SK-N-SH (cell line): ENCODE data around the gene RNF166. TPM values are rescaled to one million over a fixed set of nuclear protein-coding genes. Genes with fewer than 3 reads are reported as not detected.

Experiments
- CTCF ChIA-PET: fragments of 300-600, 350-600 bp; formaldehyde crosslinking; extraction: SDS; loops from one replicate; lab custom pipeline; 2021; lab: Yijun Ruan, JAX
- POLR2A ChIA-PET: fragments of 350-600 bp; sonication (Branson Sonifier 250); formaldehyde crosslinking; extraction: SDS; loops from one replicate; lab custom pipeline; 2020; ENCODE audit warnings: antibody characterized with exemption, inconsistent platforms; lab: Yijun Ruan, JAX
- DNase-seq: peaks from one replicate; pipeline ENCODE4 v3.0.0; 2012
- H2AFZ ChIP-seq: fragments of 200-600 bp; sonication (generic); 2 replicates; pipeline ENCODE4 v1.8.1; 2016; ENCODE audit warnings: antibody characterized with exemption, mild to moderate bottlenecking, low read depth
- H3F3A ChIP-seq: fragments of 200-600 bp; sonication (generic); replicated peaks from 2 replicates; pipeline ENCODE3; 2016; ENCODE audit warnings: antibody characterized with exemption, mild to moderate bottlenecking; ENCODE audit not compliant: insufficient read depth
- H3K27ac ChIP-seq, 2 experiments: fragments of 200-500 bp in 1 of 2; fragments of 200-600 bp in 1 of 2; sonication (Bioruptor generic) in 1 of 2; sonication (generic), shearing (Covaris generic) in 1 of 2; 2 replicates each; pipeline versions ENCODE4 v1.5.1 to v1.6.1; 2014 to 2016; ENCODE audit warnings: low read depth in 2 of 2, inconsistent platforms in 1 of 2, low read length in 1 of 2, mild to moderate bottlenecking in 1 of 2, mixed read lengths in 1 of 2
- H3K27me3 ChIP-seq: fragments of 200-600 bp; sonication (generic), shearing (Covaris generic); 2 replicates; pipeline ENCODE4 v1.6.1; 2016; ENCODE audit warnings: mixed run types; ENCODE audit not compliant: insufficient read depth
- H3K36me3 ChIP-seq, 2 experiments: fragments of 200-500 bp in 1 of 2; fragments of 200-600 bp in 1 of 2; sonication (Bioruptor generic) in 1 of 2; sonication (generic) in 1 of 2; replicated peaks in 1 of 2; 2 replicates each; pipeline versions ENCODE3 to v1.5.1; 2014 to 2016; ENCODE audit warnings: low read length in 1 of 2, mild to moderate bottlenecking in 1 of 2; ENCODE audit not compliant: insufficient read depth in 2 of 2, control insufficient read depth in 1 of 2
- H3K4me1 ChIP-seq, 2 experiments: fragments of 200-500 bp in 1 of 2; fragments of 200-600 bp in 1 of 2; sonication (Bioruptor generic) in 1 of 2; sonication (generic), shearing (Covaris generic) in 1 of 2; 2 replicates each; pipeline versions ENCODE4 v1.5.1 to v1.6.1; 2014 to 2016; ENCODE audit warnings: low read depth in 1 of 2, low read length in 1 of 2, mixed run types in 1 of 2; ENCODE audit not compliant: insufficient read depth in 2 of 2, control insufficient read depth in 1 of 2
- H3K4me2 ChIP-seq: fragments of 200-600 bp; sonication (generic), shearing (Covaris generic); 2 replicates; pipeline ENCODE4 v1.6.1; 2017; ENCODE audit warnings: mixed run types
- H3K4me3 ChIP-seq, 2 experiments: fragments of 200-500 bp in 1 of 2; fragments of 200-600 bp in 1 of 2; sonication (Bioruptor generic) in 1 of 2; sonication (generic), shearing (Covaris generic) in 1 of 2; 2 replicates each; pipeline versions ENCODE4 v1.5.1 to v1.8.1; 2014 to 2016; ENCODE audit warnings: low read depth in 2 of 2, inconsistent platforms in 1 of 2, low read length in 1 of 2, mild to moderate bottlenecking in 1 of 2, mixed read lengths in 1 of 2, moderate library complexity in 1 of 2
- H3K79me2 ChIP-seq: fragments of 200-600 bp; sonication (generic); 2 replicates; pipeline ENCODE4 v1.8.1; 2017; ENCODE audit warnings: mild to moderate bottlenecking; ENCODE audit not compliant: insufficient read depth
- H3K9ac ChIP-seq: fragments of 200-600 bp; sonication (generic); 2 replicates; pipeline ENCODE4 v1.6.1; 2017; ENCODE audit warnings: mixed run types
- H3K9me2 ChIP-seq: fragments of 200-600 bp; sonication (generic); 2 replicates; pipeline ENCODE4 v1.6.1; 2017; ENCODE audit warnings: mixed run types
- H3K9me3 ChIP-seq: fragments of 200-600 bp; sonication (generic); 2 replicates; pipeline ENCODE4 v1.6.1; 2017; ENCODE audit warnings: mixed run types, mild to moderate bottlenecking, moderate library complexity
- H4K20me1 ChIP-seq: fragments of 200-600 bp; sonication (generic); 2 replicates; pipeline ENCODE4 v1.6.1; 2017; ENCODE audit warnings: mild to moderate bottlenecking, mixed run types; ENCODE audit not compliant: insufficient read depth
- CHD2 ChIP-seq: fragments of 150-350 bp; IDR thresholded peaks from 2 replicates; pipeline ENCODE4 v1.6.1; 2018; ENCODE audit warnings: low read length; ENCODE audit not compliant: partially characterized antibody
- ELF1 ChIP-seq: IDR thresholded peaks from 2 replicates; pipeline ENCODE4 v1.4.0; 2012
- FOSL2 ChIP-seq: IDR thresholded peaks from 2 replicates; pipeline ENCODE4 v1.4.0; 2012; ENCODE audit warnings: low read depth, mild to moderate bottlenecking, moderate library complexity, borderline replicate concordance
- FOXJ3 ChIP-seq: sonication (generic); formaldehyde crosslinking; IDR thresholded peaks from 2 replicates; pipeline ENCODE4 v1.5.1; 2020; ENCODE audit warnings: mild to moderate bottlenecking, missing genetic modification reagents
- GATA2 ChIP-seq: sonication (generic); formaldehyde crosslinking; IDR thresholded peaks from 2 replicates; pipeline ENCODE4 v1.5.0; 2020; ENCODE audit warnings: mild to moderate bottlenecking, missing genetic modification reagents
- IRF3 ChIP-seq: fragments of 150-350 bp; IDR thresholded peaks from 2 replicates; pipeline ENCODE4 v1.6.1; 2016; ENCODE audit warnings: mild to moderate bottlenecking, low read depth, low read length
- MAX ChIP-seq: IDR thresholded peaks from 2 replicates; pipeline ENCODE4 v1.4.0; 2012; ENCODE audit warnings: low read depth
- MEF2A ChIP-seq: IDR thresholded peaks from 2 replicates; pipeline ENCODE4 v1.4.0; 2012; ENCODE audit warnings: low read depth, borderline replicate concordance
- NRF1 ChIP-seq: IDR thresholded peaks from 2 replicates; pipeline ENCODE4 v1.6.1; 2012; ENCODE audit warnings: low read depth, mild to moderate bottlenecking, low read length
- RAD21 ChIP-seq: IDR thresholded peaks from 2 replicates; pipeline ENCODE4 v1.6.1; 2012; ENCODE audit warnings: mild to moderate bottlenecking, low read length
- RXRA ChIP-seq: IDR thresholded peaks from 2 replicates; pipeline ENCODE4 v1.4.0; 2012; ENCODE audit warnings: low read depth, mild to moderate bottlenecking, borderline replicate concordance
- SIN3A ChIP-seq: IDR thresholded peaks from 2 replicates; pipeline ENCODE4 v1.6.1; 2012; ENCODE audit warnings: low read depth, mild to moderate bottlenecking, low read length, moderate library complexity, borderline replicate concordance
- SMC3 ChIP-seq: IDR thresholded peaks from 2 replicates; pipeline ENCODE4 v1.6.1; 2012; ENCODE audit warnings: low read depth, low read length, improper control_type of control experiment
- TAF1 ChIP-seq: IDR thresholded peaks from 2 replicates; pipeline ENCODE4 v1.6.1; 2012; ENCODE audit warnings: low read depth, mild to moderate bottlenecking, low read length, moderate library complexity, borderline replicate concordance
- TEAD4 ChIP-seq: IDR thresholded peaks from 2 replicates; pipeline ENCODE4 v1.4.0; 2012; ENCODE audit warnings: mild to moderate bottlenecking, borderline replicate concordance; ENCODE audit not compliant: insufficient read depth
- USF1 ChIP-seq: IDR thresholded peaks from 2 replicates; pipeline ENCODE4 v1.4.0; 2012; ENCODE audit warnings: low read depth, borderline replicate concordance
- ZBTB33 ChIP-seq: IDR thresholded peaks from 2 replicates; pipeline ENCODE4 v1.4.0; 2012; ENCODE audit warnings: low read depth, borderline replicate concordance
- WGBS: methylation state at CpG from one replicate; pipeline ENCODE4 v1.1.6; 2017; ENCODE audit warnings: low lambda C conversion rate; 5-methylcytosine and 5-hydroxymethylcytosine counted together
- polyA plus RNA-seq, 3 experiments: library from polyadenylated mRNA; depleted of rRNA; stranded (reverse); fragments of >200 nt; gene quantifications; 2 replicates each; pipeline ENCODE4 v1.2.3, GENCODE V29; 2012

Gene RNF166
- polyA plus RNA-seq, 1 of the 3 experiments (the other 2 are of a cell fraction), result 17.2 TPM

GRCh38 chr16:88655053-88655732, 51.0 kb downstream of the RNF166 start:
- peaks cover 0 to 8% of the 10 kb centered on the region in 2 experiments for H3K36me3 ChIP-seq
- CTCF ChIA-PET, result interaction anchor here (1.0 kb wide), 1 partner anchor 9 kb away, joined by 6 read pairs; no protein-coding TSS in a partner anchor
- no peaks in the 10 kb centered on the region for H3F3A ChIP-seq
- TF ChIP-seq ZBTB33 (no peak), TEAD4 (no peak), USF1 (no peak), SMC3 (no peak), RXRA (no peak)
- TF ChIP-seq, all 33 proteins: peak for 0
- 94% methylated on average over 21 of the region's 50 CpGs for WGBS
- no peak for DNase-seq
- no peak overlapping the region for H3K4me2 ChIP-seq
- no peak overlapping the region for H3K4me3 ChIP-seq
- H3K27me3 ChIP-seq, result no peaks in the 10 kb centered on the region
- no peaks in the 10 kb centered on the region for H4K20me1 ChIP-seq
- no peak overlapping the region for H3K27ac ChIP-seq
- peaks cover 4 to 6% of the 10 kb centered on the region in 2 experiments; a peak in 2 of 4 replicates for H3K4me1 ChIP-seq
- H3K79me2 ChIP-seq, result peaks cover 4% of the 10 kb centered on the region; the same call in 1 of the 2 replicates
- H3K9ac ChIP-seq, result no peak overlapping the region
- POLR2A ChIA-PET, result no interaction called here
- no peaks in the 10 kb centered on the region for H3K9me2 ChIP-seq
- no peaks in the 10 kb centered on the region for H3K9me3 ChIP-seq
- no peak overlapping the region for H2AFZ ChIP-seq

- H3F3A ChIP-seq, result no peaks in the 10 kb centered on the region
- H3K4me1 ChIP-seq, result peaks cover 4 to 10% of the 10 kb centered on the region in 2 experiments; a peak in 2 of 4 replicates
- H3K27ac ChIP-seq, result no peak overlapping the region
- H3K4me2 ChIP-seq, result no peak overlapping the region
- no peaks in the 10 kb centered on the region for H3K27me3 ChIP-seq
- DNase-seq, result no peak
- 87% methylated on average over 19 of the region's 28 CpGs for whole genome bisulfite sequencing
- ChIA-PET POLR2A (no interaction called here), CTCF (interaction anchor here (1.0 kb wide), 1 partner anchor 9 kb away, joined by 6 read pairs; no protein-coding TSS in a partner anchor)
- H3K9me3 ChIP-seq, result no peaks in the 10 kb centered on the region
- H4K20me1 ChIP-seq, result no peaks in the 10 kb centered on the region
- H2AFZ ChIP-seq, result no peak overlapping the region
- no peaks in the 10 kb centered on the region for H3K9me2 ChIP-seq
- no peak overlapping the region for H3K9ac ChIP-seq
- H3K36me3 ChIP-seq, result peaks cover 0 to 8% of the 10 kb centered on the region in 2 experiments
- no peaks in the 10 kb centered on the region for H3K79me2 ChIP-seq
- no peak overlapping the region for H3K4me3 ChIP-seq
- TF ChIP-seq MEF2A (no peak), USF1 (no peak), IRF3 (no peak), GATA2 (no peak), NRF1 (no peak), TEAD4 (no peak), RXRA (no peak), ZBTB33 (no peak), SMC3 (no peak), RAD21 (no peak), SIN3A (no peak), FOSL2 (no peak), MAX (no peak), CHD2 (no peak), TAF1 (no peak), ELF1 (no peak), FOXJ3 (CRISPR knock-in tag) (no peak)
These were observed 51.7 kb downstream of the RNF166 start for GRCh38 chr16:88654363-88655052.
